Fibroblast of the aortic adventitia (primary cell): ENCODE results near the gene ITPR1. TPM values are rescaled to one million over a fixed set of nuclear protein-coding genes. Genes with fewer than 3 reads are reported as not detected.

Experiments used
- DNase-seq: peaks from one replicate; pipeline ENCODE4 v3.0.0-alpha.2; 2010; ENCODE audit warnings: low read depth
- H3K4me3 ChIP-seq: 2 replicates; pipeline ENCODE4 v1.5.1; 2011; ENCODE audit warnings: low read depth, mild to moderate bottlenecking, control low read depth, low read length, moderate library complexity
- total RNA-seq: library from RNA; depleted of rRNA; stranded (reverse); fragments of >200 nt; gene quantifications from 2 replicates; pipeline ENCODE4 v1.2.3, GENCODE V29; 2012; ENCODE audit warnings: low replicate concordance
- TF ChIP-seq, protein P1 (sequence below): IDR thresholded peaks from 2 replicates; pipeline ENCODE4 v1.5.1; 2011; ENCODE audit warnings: mild to moderate bottlenecking, low read length, control low read depth, inconsistent platforms; ENCODE audit not compliant: insufficient read depth

The ITPR1 gene
- total RNA-seq, 1 donor = 8.9 TPM

DNA sequence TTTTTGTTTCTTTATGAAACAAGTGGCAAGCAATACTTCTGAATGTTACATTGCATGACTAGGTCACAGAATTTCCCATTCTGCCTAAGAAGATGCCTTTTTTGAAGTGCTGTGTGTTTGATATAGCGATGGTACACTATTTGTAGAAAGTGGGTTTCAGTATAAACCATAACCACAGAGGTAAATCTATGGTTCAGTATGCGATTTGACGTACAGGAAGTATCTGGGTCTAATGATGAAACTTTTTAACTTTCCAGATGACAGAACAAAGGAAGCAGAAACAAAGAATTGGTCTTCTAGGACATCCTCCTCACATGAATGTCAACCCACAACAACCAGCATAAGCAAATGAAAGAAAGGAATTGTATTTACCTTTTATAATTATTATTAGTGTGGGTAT is 352.7 kb downstream of the ITPR1 start:
- TF ChIP-seq, protein P1, sequence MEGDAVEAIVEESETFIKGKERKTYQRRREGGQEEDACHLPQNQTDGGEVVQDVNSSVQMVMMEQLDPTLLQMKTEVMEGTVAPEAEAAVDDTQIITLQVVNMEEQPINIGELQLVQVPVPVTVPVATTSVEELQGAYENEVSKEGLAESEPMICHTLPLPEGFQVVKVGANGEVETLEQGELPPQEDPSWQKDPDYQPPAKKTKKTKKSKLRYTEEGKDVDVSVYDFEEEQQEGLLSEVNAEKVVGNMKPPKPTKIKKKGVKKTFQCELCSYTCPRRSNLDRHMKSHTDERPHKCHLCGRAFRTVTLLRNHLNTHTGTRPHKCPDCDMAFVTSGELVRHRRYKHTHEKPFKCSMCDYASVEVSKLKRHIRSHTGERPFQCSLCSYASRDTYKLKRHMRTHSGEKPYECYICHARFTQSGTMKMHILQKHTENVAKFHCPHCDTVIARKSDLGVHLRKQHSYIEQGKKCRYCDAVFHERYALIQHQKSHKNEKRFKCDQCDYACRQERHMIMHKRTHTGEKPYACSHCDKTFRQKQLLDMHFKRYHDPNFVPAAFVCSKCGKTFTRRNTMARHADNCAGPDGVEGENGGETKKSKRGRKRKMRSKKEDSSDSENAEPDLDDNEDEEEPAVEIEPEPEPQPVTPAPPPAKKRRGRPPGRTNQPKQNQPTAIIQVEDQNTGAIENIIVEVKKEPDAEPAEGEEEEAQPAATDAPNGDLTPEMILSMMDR = no peak
- no peak overlapping the region for H3K4me3 ChIP-seq
- no peak for DNase-seq

DNA sequence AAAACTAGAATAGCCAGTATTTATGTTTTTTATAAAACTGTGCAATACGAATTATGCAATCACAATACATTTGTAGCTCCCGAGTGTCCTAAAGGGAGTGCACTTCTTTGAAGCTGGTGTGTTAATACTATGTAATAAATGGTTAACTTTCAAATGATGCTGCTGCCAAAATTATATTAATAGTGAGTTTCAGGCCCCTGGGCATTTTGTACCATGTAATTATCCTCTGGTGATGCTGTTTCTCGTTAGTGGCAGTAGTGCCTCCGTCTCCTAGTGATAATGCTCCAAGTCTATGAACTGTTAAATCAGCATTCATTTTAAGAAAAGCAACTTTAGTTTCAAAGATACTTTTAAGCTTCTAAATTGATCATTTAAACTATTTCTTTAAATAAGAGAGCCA is 353.4 kb downstream of the ITPR1 start:
- DNase-seq = no peak
- no peak overlapping the region for H3K4me3 ChIP-seq
- TF ChIP-seq, protein P1 = no peak

DNA sequence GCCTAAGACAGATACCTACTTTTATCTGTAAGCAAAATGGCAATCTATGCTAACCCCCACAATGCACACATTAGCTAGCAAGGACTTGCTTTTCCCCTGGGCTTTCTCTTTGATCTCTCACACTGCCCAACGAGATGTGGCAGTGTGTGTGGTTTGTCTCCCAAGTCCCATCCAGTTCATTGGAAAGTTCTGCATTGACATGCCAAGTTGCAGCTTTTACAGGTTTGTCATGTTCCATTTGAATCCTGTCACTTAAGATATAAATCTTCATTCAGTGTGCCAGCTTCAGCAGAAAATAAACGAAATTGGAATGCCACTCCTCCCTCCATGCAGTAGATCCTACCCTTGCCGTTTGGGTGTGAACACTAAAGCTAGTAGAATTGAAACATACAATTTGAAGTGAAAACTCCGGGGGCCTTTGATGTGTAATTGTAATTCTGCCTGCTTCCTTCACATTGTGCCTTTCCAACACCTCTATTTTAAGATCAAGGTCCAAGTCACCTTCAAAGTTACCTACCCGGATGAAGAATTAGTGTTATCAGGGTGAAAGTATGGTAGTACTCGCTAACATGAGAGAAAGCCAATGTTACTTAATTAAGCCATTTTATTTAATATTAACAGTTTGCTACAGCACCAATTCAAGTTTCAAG is 355.2 kb downstream of the ITPR1 start:
- H3K4me3 ChIP-seq = no peak overlapping the region
- no peak for DNase-seq
- TF ChIP-seq, protein P1 = no peak

DNA sequence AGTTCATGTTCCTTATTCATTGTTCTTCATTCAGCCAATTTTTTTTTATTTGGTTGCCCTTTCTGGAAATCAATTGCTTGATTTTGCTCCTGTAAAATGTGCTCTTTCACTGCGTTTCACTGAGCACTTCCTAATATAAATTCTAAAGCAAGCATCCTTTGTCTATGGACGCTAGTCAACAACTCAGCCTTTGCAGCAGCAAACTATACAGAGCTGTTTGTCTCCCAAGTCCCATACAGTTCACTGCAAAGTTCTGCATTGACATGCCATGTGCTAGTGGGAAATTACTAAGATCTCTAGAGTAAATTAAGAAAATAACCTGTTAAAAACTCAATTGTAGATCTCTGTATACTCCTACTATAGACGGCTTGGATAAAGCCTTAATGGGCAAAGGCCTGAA is 356.0 kb downstream of the ITPR1 start:
- TF ChIP-seq, protein P1 = no peak
- H3K4me3 ChIP-seq = no peak overlapping the region
- no peak for DNase-seq

DNA sequence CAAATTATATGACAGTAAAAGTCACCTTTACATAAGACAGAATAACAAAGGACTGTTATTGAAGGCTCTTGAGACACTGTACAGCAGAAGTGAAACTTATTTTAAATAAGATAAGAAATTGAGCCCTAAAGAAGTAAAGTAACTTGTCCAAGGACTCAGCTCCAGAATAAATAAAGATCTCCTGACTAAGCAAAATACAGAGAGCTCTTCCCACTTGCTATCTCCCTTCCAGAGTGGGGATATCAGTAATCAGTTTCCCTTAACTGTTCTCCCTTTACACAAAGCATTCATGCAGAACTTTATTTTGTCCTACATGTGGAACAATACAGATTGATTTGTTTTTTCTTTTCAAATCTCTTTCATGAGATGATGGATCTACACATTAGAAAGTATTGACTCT is 356.6 kb downstream of the ITPR1 start:
- TF ChIP-seq, protein P1 = no peak

DNA sequence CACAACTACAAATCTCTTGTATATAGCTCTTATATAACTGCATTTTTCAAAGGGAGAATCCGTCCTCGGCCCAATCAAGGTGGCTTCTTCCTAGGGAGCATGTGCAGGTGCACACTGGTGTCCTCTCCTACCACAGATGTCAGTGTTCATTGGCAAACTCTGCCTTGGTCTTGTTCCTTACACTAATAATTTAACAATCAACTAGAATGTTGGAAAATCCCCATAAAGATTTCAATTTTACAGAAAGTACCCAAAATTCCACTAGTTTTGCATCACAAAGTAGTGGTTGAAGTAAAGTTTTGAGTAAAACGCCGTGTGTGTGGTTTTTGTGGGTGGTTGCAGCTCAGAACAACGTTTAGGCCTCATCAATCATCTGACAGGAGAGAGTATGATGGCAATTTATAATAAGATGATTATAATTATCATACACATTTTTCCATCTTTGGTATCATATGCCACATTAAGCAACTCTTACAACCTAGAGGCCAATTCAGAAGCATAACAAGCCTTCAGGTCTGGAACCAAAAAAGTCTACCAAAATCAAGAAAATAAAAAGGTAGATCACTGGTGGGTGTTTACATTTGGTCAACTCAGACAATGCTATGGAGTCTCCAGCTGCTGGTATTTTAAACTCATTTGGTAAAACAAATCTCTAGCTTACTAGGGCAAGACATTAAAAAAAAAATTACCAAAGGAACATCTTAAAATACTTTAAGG is 357.2 kb downstream of the ITPR1 start:
- DNase-seq = no peak
- H3K4me3 ChIP-seq = no peak overlapping the region
- TF ChIP-seq, protein P1 = no peak

More for the DNA sequence above, 356.6 kb downstream of the ITPR1 start:
- no peak overlapping the region for H3K4me3 ChIP-seq
- DNase-seq = peak; percentile 13
